Myocyte (in vitro differentiated cells): ENCODE data around the gene SLF1. TPM values are rescaled to one million over a fixed set of nuclear protein-coding genes. Genes with fewer than 3 reads are reported as not detected.
"Not testable (repeated sequence)": the region's sequence is repeated elsewhere in the genome, so short reads cannot be mapped to it uniquely, and the experiment has no call there.

Source experiments
- DNase-seq: peaks from one replicate; pipeline ENCODE4 v3.0.0-alpha.2; 2012; ENCODE audit warnings: low read depth
- polyA plus RNA-seq: library from polyadenylated mRNA; unstranded; fragments of >200 nt; gene quantifications from one replicate; pipeline ENCODE4 v1.2.1, GENCODE V29; 2012; ENCODE audit warnings: missing spikeins
- total RNA-seq: library from RNA; depleted of rRNA; stranded (reverse); fragments of >200 nt; gene quantifications from 2 replicates; pipeline ENCODE4 v1.2.3, GENCODE V29; 2014

The SLF1 gene
- total RNA-seq = 11.4 and 14.3 TPM in 2 replicates
- polyA plus RNA-seq = 1.9 TPM

- peak; percentile 90 for DNase-seq
Measured at GRCh38 chr5:94618493-94619328, at the start of gene SLF1, which contains the start of gene KIAA0825. Gene SLF1, plus strand, starts transcription at chr5:94618669. Its CDS starts 10,142 bp downstream, at chr5:94628811. Gene KIAA0825, minus strand, starts transcription at chr5:94618604. Its CDS starts 81,478 bp downstream, at chr5:94537126.

- DNase-seq = no peak
Measured at GRCh38 chr5:94571415-94571814, 47.1 kb upstream of the SLF1 start.

GRCh38 chr5:94573349-94573748, 45.1 kb upstream of the SLF1 start:
- not testable (repeated sequence) for DNase-seq

GRCh38 chr5:94575196-94575595, 43.3 kb upstream of the SLF1 start:
- DNase-seq = no peak

- DNase-seq = peak; percentile 10
Measured at GRCh38 chr5:94577466-94578245, 40.8 kb upstream of the SLF1 start.

- DNase-seq = no peak
Measured at GRCh38 chr5:94595281-94595840, 23.1 kb upstream of the SLF1 start.

- DNase-seq = no peak
Measured at GRCh38 chr5:94613583-94613982, 4.9 kb upstream of the SLF1 start.

GRCh38 chr5:94614156-94614805, 4.2 kb upstream of the SLF1 start:
- no peak for DNase-seq

GRCh38 chr5:94615862-94616261, 2.6 kb upstream of the SLF1 start:
- DNase-seq = no peak

- DNase-seq = peak; percentile 68
Measured at GRCh38 chr5:94618029-94618492, 408 bp upstream of the SLF1 start.

GRCh38 chr5:94620256-94620655, 1.8 kb downstream of the SLF1 start:
- DNase-seq = no peak

- peak; percentile 7 for DNase-seq
Measured at GRCh38 chr5:94621763-94622162, 3.3 kb downstream of the SLF1 start.

GRCh38 chr5:94623011-94623410, 4.5 kb downstream of the SLF1 start:
- DNase-seq = peak; percentile 52

- DNase-seq = no peak
Measured at GRCh38 chr5:94623877-94624276, 5.4 kb downstream of the SLF1 start.

- no peak for DNase-seq
Measured at GRCh38 chr5:94627191-94627590, 8.7 kb downstream of the SLF1 start.

GRCh38 chr5:94632024-94632423, 13.6 kb downstream of the SLF1 start:
- no peak for DNase-seq

- DNase-seq = no peak
Measured at GRCh38 chr5:94640176-94640575, 21.7 kb downstream of the SLF1 start.

GRCh38 chr5:94645053-94645452, 26.6 kb downstream of the SLF1 start:
- no peak for DNase-seq

GRCh38 chr5:94646758-94647157, 28.3 kb downstream of the SLF1 start:
- DNase-seq = no peak

GRCh38 chr5:94649874-94650273, 31.4 kb downstream of the SLF1 start:
- no peak for DNase-seq

GRCh38 chr5:94658272-94658671, 39.8 kb downstream of the SLF1 start:
- DNase-seq = no peak
